Peyer's patch (tissue), 4 donors: ENCODE results near the gene RBBP5.

ENCODE experiments used
- CTCF ChIP-seq, 6 experiments: fragments of 450-650 bp in 4 of 6; fragments of 200-600 bp in 2 of 6; sonication (generic) in 1 of 6; IDR thresholded peaks; one replicate each; pipeline ENCODE4 v1.5.1; 2017 to 2019; ENCODE audit warnings: antibody characterized with exemption in 6 of 6, mild to moderate bottlenecking in 3 of 6, moderate library complexity in 1 of 6
- POLR2A ChIP-seq, 2 donors: fragments of 450-650 bp; IDR thresholded peaks; one replicate each; pipeline ENCODE4 v1.5.1; 2017; ENCODE audit warnings: antibody characterized with exemption in 2 of 2, mild to moderate bottlenecking in 2 of 2, moderate library complexity in 2 of 2

GRCh38 chr1:205122489-205122882 is 708 bp upstream of the RBBP5 start:
- TF ChIP-seq CTCF (IDR thresholded peaks at IDR 0.05) (no peak), POLR2A (IDR thresholded peaks at IDR 0.05) (no peak)
